ENCODE data around the gene RRAS.
"Not testable (repeated sequence)": the region's sequence is repeated elsewhere in the genome, so short reads cannot be mapped to it uniquely, and the experiment has no call there.

The RRAS gene

GRCh38 chr19:49626226-49626625 lies 13.7 kb downstream of the RRAS start:
- no peak for DNase-seq

- no peak for DNase-seq
Measured at GRCh38 chr19:49624967-49625910, 14.7 kb downstream of the RRAS start.

DNA sequence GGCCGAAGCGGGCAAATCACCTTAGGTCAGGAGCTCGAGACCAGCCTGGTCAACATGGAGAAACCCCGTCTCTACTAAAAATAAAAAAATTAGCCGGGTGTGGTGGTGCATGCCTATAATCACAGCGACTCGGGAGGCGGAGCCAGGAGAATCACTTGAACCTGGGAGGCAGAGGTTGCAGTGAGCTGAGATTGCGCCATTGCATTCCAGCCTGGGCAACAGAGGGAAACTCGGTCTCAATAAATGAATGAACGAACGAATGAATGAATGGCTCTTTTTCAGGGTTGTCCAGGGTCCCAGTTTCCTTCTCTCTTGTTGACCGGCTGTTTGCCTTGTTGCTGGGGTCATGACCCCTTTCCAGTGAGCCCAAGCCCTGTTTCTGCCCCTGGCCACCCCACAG lies 22.1 kb downstream of the RRAS start:
- DNase-seq = not testable (repeated sequence)

DNA sequence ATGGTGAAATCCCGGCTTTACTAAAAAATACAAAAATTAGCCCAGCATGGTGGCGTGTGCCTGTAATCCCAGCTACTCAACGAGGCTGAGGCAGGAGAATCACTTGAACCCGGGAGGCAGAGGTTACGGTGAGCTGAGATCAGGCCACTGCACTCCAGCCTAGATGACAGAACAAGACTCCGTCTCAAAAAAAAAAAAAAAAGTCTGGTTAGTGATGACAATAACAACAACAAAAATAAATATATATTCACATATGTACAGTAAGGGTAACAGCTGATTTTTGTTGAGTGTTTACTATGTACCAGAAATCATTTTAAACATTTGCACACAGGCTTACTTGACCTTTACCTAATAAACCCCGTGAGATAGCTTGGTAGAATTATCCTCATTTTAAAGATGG lies 23.0 kb downstream of the RRAS start:
- DNase-seq = no peak

- no peak for DNase-seq
Measured at GRCh38 chr19:49616532-49616931, 23.4 kb downstream of the RRAS start.

- no peak for DNase-seq
Measured at GRCh38 chr19:49615861-49616260, 24.1 kb downstream of the RRAS start.

GRCh38 chr19:49614096-49614833 lies 25.7 kb downstream of the RRAS start:
- no peak for DNase-seq

DNA sequence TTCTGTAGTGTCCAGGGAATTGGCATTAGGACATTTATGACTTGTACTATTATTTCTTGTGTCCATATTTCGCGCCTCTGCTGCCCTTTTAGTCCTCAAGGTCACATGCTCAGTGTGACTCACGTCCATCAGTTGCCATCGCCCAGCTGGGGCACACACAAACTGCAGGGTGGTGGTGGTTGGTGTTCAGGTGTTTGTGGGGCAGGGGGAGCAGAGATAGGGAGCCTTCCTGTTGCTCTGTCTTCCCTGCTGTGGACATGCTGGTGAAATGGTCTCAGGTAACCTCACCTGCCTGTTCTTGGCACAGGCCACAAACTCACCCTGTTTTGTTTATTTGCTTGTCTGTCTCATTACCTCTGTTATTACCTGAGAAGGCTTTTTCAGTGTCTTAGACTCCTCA lies 26.6 kb downstream of the RRAS start:
- no peak for DNase-seq

DNA sequence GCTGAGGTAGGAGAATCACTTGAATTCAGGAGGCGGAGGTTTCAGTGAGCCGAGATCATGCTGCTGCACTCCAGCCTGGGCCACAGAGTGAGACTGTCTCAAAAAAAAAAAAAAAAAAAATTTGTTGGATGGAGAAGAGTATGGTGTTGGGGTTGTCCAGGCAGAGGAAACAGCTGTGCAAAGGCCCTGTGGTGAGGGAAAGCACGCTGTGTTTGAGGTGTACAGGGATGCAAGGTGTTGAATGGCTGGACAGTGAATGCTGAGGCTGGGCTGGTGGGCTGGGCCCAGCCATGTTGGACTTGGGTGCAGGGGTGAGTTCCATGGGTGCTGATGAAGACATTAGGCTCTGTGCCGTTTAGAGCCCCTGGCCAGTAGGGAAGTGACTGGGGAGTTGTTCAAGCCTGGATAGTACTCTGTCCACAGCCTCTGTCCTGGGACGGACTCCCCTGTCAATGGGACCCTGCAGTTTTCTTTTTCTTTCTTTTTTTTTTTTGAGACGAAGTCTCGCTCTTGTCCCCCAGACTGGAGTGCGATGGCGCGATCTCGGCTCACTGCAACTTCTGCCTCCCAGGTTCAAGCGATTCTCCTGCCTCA lies 30.3 kb downstream of the RRAS start:
- no peak for DNase-seq

DNA sequence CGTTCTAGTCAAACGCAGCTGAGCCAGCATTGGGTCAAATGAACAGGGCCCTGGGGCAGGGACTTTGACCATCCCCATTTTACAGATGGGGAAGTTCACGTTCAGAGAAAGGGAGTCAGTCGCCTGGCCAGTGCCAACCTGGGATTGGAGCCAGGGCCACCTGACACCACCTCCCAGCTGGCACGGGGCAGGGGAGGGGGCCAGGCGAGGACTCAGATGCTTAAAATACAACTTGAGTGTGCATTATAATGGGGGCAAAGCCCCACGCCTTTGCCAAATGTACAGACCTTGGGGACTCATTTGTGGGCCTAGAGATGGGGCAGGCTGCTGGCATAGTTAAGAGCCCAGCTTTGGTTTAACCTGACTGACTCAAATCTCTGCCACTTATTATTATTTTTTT lies 34.3 kb downstream of the RRAS start:
- DNase-seq = no peak

DNA sequence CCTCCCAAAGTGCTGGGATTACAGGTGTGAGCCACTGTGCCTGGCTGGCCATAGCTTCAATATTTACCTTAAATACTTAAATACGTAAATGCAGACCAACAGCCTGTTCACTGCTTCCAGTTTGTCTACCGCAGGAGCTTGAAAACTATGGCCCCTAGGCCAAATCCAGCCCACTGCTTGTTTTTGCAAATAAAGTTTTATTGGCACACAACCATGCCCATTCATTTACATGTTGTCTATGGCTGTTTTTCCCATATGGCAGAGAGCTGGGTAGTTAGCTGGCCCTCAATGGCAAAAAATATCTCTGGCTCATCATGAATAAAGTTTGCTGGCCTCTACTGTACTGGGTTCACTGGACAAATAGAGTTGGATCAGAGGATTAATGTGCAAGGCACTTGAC lies 37.1 kb downstream of the RRAS start:
- DNase-seq = no peak

GRCh38 chr19:49601482-49602038 lies 38.4 kb downstream of the RRAS start:
- no peak for DNase-seq

- DNase-seq = no peak
Measured at GRCh38 chr19:49599378-49600295, 40.3 kb downstream of the RRAS start.

DNA sequence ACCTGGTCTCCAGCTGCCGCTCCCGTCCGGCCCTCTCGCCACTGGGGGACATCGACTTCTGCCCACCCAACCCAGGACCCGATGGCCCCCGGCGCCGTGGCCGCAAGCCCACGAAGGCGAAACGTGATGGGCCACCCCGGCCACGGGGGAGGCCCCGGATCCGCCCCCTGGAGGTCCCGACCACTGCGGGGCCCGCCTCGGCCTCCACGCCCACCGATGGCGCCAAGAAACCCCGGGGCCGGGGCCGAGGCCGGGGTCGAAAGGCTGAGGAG lies 42.3 kb downstream of the RRAS start:
- no peak for DNase-seq

DNA sequence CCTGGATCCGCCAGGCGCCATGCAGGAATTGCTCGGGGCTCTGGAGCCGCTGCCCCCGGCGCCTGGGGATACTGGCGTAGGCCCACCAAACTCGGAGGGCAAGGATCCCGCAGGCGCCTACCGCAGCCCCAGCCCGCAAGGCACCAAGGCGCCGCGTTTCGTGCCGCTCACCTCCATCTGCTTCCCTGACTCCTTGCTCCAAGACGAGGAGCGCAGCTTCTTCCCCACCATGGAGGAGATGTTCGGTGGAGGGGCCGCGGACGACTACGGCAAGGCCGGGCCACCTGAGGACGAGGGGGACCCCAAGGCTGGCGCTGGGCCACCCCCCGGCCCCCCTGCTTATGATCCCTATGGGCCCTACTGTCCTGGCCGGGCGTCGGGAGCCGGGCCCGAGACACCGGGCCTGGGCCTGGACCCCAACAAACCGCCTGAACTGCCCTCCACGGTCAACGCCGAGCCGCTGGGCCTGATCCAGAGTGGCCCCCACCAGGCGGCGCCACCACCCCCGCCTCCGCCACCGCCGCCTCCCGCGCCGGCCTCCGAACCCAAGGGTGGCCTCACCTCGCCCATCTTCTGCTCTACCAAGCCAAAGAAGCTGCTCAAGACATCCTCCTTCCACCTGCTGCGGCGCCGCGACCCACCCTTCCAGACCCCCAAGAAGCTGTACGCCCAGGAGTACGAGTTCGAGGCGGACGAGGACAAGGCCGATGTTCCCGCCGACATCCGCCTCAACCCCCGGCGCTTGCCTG lies 42.8 kb downstream of the RRAS start:
- DNase-seq = no peak

DNA sequence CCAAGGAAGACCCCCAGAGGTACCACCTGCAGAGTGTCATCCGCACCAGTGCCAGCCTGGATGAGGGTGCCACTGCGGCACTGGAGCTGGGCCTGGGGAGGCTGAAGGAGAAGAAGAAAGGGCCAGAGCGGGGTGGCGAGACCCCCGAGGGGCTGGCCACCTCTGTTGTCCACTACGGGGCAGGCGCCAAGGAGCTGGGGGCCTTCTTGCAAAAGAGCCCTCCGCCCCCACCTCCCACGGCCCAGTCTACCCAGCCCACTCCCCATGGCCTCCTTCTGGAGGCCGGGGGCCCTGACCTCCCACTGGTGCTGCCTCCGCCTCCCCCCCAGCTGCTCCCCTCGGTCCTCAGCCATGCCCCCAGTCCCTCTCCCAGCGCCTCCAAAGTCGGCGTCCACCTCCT lies 43.5 kb downstream of the RRAS start:
- DNase-seq = no peak

- no peak for DNase-seq
Measured at GRCh38 chr19:49595819-49596404, 44.0 kb downstream of the RRAS start.

DNA sequence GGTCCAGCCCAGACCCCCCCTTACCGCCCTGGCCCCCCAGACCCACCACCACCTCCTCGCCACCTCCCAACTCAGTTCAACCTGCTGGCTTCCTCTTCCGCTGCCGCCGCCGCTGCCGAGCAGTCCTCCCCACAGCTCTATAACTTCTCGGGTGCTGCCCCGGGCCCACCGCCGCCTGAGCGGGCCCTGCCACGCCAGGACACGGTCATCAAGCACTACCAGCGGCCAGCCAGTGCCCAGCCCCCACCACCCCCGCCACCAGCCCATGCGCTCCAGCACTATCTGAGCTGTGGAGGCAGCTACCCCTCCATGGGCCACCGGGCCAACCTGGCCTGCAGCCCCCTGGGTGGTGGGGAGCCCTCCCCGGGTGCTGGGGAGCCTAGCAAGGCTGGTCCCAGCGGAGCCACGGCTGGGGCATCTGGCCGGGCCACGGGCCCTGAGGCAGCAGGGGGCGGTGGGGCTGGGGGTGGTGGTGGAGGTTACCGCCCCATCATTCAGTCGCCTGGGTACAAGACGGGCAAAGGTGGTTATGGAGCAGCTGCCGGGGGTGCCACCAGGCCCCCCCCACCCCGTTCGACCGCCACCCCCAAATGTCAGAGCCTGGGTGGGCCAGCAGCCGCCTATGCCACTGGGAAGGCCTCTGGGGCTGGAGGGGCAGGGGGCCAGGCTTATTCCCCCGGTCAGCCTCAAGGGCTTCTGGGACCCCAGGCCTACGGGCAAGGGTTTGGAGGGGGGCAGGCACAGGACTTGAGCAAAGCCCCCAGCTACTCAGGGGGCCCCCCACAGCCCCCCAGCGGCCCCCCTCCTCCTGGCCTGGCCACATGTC lies 44.7 kb downstream of the RRAS start:
- DNase-seq = no peak

DNA sequence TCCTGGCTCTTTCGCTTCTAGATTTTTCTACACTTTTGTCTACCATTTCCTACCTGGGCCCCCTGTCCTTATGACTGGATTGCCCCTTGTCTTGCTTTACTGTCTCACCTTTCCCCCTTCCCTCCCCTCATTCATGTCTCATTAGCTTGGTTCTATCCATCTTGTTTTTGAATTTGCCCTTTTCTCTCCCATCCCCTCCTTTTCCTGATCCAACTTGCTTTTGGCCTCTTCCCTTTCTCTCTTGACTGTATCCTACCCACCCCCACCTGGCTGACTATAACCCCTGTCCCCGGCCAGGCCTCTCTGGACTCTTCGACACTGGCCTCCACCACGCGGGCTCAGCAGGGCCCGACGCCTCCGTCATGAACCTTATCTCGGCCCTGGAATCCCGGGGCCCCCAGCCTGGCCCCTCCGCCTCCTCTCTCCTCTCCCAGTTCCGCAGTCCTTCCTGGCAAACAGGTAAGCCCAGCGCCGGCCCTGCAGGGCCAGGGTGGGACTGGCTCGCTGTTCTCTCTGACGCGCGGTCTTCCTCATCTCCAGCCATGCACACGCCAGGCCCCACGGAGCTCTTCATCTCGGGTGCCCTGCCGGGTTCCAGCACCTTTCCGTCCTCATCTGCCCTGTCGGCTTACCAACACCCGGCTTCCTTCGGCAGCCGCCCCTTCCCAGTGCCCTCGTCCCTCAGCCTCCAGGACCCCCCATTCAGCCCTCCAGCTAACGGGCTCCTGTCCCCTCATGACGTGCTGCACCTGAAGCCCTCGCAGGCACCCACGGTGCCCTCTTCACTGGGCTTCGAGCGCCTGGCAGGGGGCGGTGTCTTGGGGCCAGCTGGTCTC lies 45.6 kb downstream of the RRAS start:
- no peak for DNase-seq

Measured in GOT3 (cell line).